Stimulated activated CD4-positive, alpha-beta T cell treated with anti-CD3 and anti-CD28 coated beads, TNF-alpha, amount 100 ng/mL, for 24 hours (primary cell): ENCODE data around the gene ELAC2.
"Not testable (repeated sequence)": the region's sequence is repeated elsewhere in the genome, so short reads cannot be mapped to it uniquely, and the experiment has no call there.

Experiments
- DNase-seq, 3 experiments: peaks; one replicate each; pipeline ENCODE4 v3.0.0-alpha.2; 2020; ENCODE audit warnings: low read depth in 3 of 3

Gene ELAC2

DNA sequence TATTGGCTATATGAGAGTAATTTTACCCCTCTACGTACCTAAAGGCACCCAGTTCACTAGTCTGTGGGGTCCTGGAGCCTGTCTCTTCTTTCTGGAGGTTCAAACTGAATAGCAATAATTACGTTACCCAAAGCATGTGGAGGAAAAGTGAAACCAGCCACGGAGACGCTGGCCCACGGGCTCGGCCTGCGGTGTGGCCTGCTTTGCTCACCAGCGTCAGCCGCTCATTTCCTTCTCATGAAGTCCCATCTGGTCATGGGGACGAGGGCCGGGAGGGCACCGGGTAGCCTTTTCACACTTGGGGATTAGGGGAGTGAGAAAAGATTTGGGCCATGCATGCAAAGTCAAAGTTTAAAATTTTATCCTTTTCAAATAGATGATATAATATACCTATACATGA, 26.9 kb downstream of the ELAC2 start:
- DNase-seq, result no peak

DNA sequence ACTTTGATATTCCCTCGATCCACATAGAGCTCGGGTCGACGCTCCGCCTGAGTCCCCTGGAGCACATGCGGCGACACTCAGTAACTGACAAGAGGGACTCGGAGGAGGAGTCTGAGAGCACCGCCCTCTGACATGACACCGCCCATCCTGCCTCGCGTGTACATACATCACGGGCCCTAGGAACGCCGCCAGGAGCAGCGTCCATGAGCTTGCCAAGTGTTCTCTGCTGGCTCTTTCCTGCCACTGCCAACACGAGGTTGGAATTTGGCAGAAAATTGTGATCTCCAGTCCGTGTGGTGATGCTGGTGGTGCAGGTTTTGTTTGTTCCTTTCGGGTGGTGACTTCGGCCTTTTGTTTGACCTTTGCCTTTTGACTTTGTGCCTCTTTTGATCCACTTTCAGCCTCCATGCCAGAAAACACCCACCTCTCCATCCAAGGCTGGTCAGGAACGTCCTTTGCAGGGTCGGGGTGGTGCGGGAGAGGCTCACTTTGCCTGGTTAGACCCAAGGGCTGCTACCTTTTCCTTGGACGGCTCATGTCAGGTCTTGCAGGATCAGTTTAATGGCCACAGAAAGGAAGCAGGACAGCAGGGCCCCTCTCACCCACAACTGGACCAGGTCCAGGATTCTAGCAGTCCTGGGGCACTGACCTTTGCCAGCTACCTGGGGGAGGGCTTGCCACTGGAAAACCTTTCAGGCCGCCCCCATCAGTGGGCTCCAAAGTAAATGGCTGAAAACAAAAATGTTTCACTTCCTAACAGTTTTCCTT, 27.6 kb downstream of the ELAC2 start:
- no peak for DNase-seq

GRCh38 chr17:12987120-12987519, 30.7 kb downstream of the ELAC2 start:
- no peak for DNase-seq

DNA sequence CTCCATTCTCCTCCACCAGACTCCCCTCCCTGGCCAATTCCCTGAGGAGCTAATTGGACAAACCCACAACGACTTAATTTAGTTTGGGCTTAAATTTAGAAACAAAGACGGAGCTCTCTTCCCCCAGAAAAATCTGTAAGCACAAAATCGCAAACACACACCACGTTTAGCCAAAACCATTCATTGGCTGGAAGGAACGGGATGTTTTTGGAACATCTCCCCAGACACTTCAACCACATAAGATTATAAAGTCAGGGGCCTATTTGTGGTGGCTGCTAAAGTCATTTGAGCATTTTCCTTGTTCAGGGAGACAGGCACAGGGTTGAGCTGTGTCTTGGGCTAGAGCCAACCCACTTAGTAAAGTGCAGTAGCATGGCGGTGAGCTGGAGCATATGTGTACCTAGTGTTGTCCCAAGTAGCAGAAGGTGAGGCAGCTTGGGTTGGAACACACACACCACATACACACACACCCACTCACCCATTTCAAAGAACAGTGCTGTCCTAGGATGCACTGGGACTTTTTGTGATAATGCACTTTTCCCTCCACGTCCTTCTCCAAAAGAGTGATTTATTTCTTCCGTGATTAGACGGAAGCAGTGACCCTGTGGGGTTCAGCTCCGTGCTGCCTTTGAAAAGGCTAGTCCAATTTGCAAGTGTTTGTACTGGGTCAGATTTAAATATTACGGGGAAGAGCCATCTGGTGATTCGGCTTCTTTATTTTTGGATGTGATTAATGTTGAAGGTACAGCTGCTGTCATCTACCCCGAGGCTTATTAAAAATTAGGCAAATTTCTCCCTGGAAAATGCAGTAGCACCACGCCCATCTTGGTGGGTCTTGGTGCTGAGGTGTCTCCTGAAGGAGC, 32.2 kb downstream of the ELAC2 start:
- DNase-seq, result no peak

DNA sequence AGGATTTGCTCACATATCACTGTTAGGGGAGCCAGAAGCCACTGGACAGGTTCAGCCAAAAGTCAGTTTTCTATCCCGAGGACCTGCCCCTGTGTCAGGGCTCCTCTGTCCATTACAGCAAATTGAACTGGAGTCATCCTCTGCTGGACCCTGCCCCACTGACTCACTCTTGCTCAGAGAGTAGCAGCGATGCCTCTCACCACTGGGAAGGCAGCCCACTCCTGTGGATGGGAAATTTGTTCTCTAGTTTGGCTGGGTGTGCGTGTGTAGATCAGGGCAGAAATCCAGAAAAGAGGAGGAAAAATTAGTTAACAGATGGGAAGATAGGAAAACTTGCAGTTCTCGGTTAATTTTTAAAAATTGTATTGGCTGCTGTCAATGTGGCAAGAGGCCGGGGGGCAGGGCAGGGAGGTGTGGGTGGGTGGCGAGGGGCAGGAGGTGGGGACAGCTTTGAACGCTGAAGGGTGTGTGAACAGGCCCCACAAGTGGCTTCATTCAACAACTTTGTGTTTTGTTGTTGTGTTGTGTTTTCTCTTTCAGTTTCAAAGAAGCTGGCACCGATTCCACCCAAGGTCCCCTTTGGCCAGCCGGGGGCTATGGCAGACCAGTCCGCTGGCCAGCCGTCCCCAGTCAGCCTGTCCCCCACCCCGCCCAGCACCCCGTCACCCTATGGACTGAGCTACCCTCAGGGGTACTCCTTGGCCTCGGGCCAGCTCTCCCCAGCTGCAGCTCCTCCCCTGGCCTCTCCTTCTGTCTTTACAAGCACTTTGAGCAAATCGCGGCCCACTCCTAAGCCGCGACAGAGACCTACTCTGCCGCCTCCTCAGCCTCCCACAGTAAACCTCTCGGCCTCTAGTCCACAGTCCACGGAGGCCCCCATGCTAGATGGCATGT, 33.6 kb downstream of the ELAC2 start:
- DNase-seq, result no peak

- DNase-seq, result no peak
Observed at GRCh38 chr17:12982224-12982623, 35.6 kb downstream of the ELAC2 start.

- DNase-seq, result no peak
Observed at GRCh38 chr17:12979826-12980500, 37.9 kb downstream of the ELAC2 start.

GRCh38 chr17:12979246-12979645, 38.6 kb downstream of the ELAC2 start:
- no peak for DNase-seq

GRCh38 chr17:12978787-12979186, 39.0 kb downstream of the ELAC2 start:
- not testable (repeated sequence) for DNase-seq

DNA sequence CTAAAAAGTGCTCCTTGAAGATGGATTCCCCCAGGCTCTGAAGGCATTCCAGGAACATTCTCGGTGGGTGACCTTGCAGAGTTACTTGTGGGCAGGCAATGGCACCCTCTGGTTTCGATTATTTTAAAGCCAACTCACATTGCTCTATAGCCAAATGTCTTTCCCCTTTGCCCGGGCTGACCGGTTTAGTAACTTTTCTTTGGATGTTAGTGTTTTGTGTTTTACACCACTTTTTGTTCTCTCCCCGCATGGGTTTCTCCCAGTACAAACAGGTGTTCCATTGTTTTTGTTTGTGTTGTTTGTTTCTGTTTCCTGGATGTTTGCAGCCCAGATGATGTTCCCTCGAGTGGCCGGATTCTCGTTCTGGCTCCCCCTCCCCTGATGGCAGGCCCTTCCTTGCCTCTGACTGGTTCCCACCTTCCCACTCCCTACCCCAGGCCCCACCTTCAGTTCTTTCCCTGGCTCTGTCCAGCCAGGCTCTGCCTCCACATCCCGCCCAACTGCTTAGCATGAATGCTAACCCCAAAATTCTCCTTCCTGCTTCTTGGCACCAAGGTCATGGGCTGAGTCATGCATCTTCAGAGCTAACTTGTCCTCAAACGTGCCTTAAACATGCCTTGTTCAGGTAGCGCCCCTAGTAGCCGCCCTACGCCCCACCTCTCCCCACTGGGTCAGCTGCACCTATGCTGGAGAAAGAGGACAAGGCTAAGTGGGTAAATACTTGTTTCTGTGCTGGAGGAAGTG, 40.6 kb downstream of the ELAC2 start:
- no peak for DNase-seq

GRCh38 chr17:12974005-12974531, 43.8 kb downstream of the ELAC2 start:
- DNase-seq, result no peak

GRCh38 chr17:12973496-12974004, 44.3 kb downstream of the ELAC2 start:
- DNase-seq, result no peak

- DNase-seq, result no peak
Observed at GRCh38 chr17:12967962-12968361, 49.9 kb downstream of the ELAC2 start.

GRCh38 chr17:12966413-12966812, 51.4 kb downstream of the ELAC2 start:
- no peak for DNase-seq

DNA sequence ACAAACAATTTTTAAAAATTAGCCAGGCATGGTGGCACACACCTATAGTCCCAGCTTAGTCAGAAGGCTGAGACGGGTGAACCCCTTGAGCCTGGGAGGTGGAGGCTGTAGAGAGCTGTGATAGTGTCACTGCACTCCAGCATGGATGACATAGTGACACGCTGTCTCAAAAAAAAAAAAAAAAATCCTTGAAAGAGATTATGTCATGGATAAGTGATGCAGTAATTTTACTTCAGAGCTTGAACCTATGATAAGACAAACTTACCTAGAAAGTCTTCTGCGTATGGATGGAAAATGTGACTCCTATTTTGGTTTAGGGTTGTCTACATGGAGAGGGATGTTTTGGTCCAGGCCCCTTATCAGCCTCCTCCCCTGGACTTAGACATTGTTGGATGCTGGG, 51.8 kb downstream of the ELAC2 start:
- DNase-seq, result no peak

DNA sequence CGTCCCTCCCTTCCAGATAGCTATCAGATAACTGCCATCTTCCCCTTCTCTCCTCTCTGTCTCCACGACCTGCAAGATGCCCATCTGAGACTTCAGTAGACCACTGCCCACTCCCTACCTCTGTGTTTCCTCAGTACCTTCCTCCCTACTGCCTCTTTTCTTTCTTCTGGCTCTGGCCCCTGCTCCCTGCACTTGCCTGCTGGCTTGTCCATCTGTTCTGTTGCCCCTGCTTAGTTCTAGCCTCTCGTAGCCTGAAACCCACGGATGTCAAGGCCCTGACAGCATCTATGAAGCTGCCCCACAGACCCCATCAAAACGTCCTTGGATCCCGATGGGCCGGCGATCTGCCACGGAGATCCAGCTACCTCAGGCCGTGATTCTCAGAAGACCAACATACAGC, 53.0 kb downstream of the ELAC2 start:
- DNase-seq, result no peak

- DNase-seq, result no peak
Observed at GRCh38 chr17:12964162-12964561, 53.7 kb downstream of the ELAC2 start.

DNA sequence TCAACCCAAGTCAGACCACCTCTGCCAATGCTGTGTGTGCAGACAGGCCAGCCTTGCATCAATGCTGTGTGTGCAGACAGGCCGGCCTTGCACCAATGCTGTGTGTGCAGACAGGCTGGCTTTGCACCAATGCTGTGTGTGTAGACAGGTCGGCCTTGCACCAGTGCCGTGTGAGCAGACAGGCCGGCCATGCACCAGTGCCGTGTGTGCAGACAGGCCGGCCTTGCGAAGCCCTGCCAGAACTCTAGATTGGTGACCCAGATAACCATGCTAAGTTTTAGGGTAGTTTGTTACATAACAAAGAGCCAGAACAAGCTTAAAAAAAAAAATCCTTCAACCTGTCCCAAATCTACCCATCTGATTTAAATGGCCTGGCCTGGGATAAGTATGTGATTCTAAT, 54.3 kb downstream of the ELAC2 start:
- no peak for DNase-seq

DNA sequence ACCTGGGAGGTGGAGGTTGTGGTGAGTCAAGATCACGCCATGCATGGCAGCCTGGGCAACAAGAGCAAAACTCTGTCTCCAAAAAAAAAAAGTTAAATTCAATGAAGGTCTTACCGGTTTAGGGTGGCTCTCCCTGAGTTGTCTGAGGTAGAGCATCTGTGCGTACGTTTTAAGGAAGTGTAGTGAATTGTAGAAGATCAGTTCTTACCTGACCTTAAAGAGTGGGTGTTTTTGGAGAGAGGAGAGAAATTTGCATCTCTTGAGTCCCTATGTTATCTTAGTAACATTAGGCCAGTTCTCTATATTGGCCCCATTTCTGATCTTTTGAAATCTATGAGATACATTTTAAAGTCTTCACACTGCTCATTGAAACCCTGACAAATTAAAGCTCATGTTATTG, 56.2 kb downstream of the ELAC2 start:
- DNase-seq, result no peak

DNA sequence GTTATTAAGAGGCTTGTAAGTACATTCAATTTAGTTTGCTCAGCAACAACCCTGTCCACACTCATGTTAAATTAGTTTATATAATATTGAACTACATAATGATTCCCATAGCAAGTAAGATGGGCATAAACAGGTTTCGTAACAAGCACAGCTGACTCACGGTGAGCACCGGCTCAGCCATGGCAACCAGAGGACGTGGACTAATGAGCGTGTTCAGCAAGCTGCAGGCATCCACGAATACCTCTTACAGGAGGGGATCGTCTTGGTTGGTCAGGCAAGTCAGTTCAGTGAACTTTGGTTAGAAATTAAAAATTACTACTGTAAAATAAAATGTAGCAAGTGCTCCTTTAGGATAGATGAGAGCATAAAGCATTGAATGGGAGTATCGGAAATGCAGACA, 58.4 kb downstream of the ELAC2 start:
- DNase-seq, result no peak
